Right lobe of liver (tissue), 4 donors: ENCODE results near the gene WFDC1.

Experiments
- CTCF ChIP-seq, 4 donors: fragments of 200-600 bp in 3 of 4; fragments of 450-650 bp in 1 of 4; IDR thresholded peaks; one replicate each; pipeline versions ENCODE4 v1.5.1 to v1.8.0; 2016 to 2022; ENCODE audit warnings: antibody characterized with exemption in 4 of 4, mild to moderate bottlenecking in 2 of 4
- POLR2A ChIP-seq: fragments of 450-650 bp; IDR thresholded peaks from one replicate; pipeline ENCODE4 v1.6.1; 2017; ENCODE audit warnings: antibody characterized with exemption, mild to moderate bottlenecking
- donor health status: DM: no; HTN: no; CAD: no.
- donor health status: DM: no; HTN: no; CAD: no.
- donor health status: DM: no; HTN: yes; CAD: no.

- TF ChIP-seq CTCF (IDR thresholded peaks at IDR 0.05) (no peak), POLR2A (no peak)
Measured at GRCh38 chr16:84367297-84367680, 72.6 kb downstream of the WFDC1 start.
